ENCODE measurements around the gene PKD1L1. TPM values are rescaled to one million over a fixed set of nuclear protein-coding genes. Genes with fewer than 3 reads are reported as not detected.

Gene PKD1L1
- polyA plus RNA-seq, 1 donor (not counting 4 experiments of a cell fraction or from before 2014, with no cell fraction given), result 0.04 TPM

GRCh38 chr7:47799524-47799923, 148.7 kb downstream of the PKD1L1 start:
- H3K9ac ChIP-seq (ENCODE audit: control insufficient read depth, extremely low read depth, insufficient read depth, low read length), result no peak overlapping the region
- no peaks in the 10 kb centered on the region for H3K79me2 ChIP-seq (ENCODE audit: control insufficient read depth, insufficient read depth, low read length)
- no peak overlapping the region for H2AFZ ChIP-seq (ENCODE audit: control insufficient read depth, low read length)
- H3K9me3 ChIP-seq (ENCODE audit: control insufficient read depth, low read depth, low read length), result no peaks in the 10 kb centered on the region
- no peaks in the 10 kb centered on the region for H3K9me1 ChIP-seq (ENCODE audit: control insufficient read depth, extremely low read depth, insufficient read depth, low read length)
- TF ChIP-seq EZH2 (IDR thresholded peaks at IDR 0.05; ENCODE audit: low read length) (no peak), CTCF (optimal IDR thresholded peaks at IDR 0.05 in 1 of 3, IDR thresholded peaks at IDR 0.05 in 1 of 3, conservative IDR thresholded peaks at IDR 0.05 in 1 of 3; ENCODE audit: extremely low read depth in 1 of 3, insufficient read depth in 2 of 3, low read length in 3 of 3) (no peak)
- H3K27me3 ChIP-seq (ENCODE audit: control insufficient read depth, extremely low read depth, insufficient read depth, low read length), result no peaks in the 10 kb centered on the region
- no peak for DNase-seq (ENCODE audit: low read depth, low spot score)
- no peaks in the 10 kb centered on the region for H3K36me3 ChIP-seq (ENCODE audit: control insufficient read depth in 2 of 2, extremely low read depth in 1 of 2, insufficient read depth in 2 of 2, low read length in 2 of 2)
- H3K27ac ChIP-seq (ENCODE audit: control insufficient read depth, insufficient read depth, low read length), result no peak overlapping the region
- dilution Hi-C loops (cut with MboI; ENCODE audit: extremely low pct_ligation_motif_present, low sequenced_read_pairs), result no loop called here
- peaks cover 8% of the 10 kb centered on the region for H3K4me1 ChIP-seq (ENCODE audit: control insufficient read depth, extremely low read depth, insufficient read depth, low read length)
- no peak overlapping the region for H3K4me3 ChIP-seq (ENCODE audit: control insufficient read depth in 2 of 3, extremely low read depth in 1 of 3, insufficient read depth in 2 of 3, low read depth in 1 of 3, low read length in 3 of 3)
- no peak for FAIRE-seq
- H4K20me1 ChIP-seq (ENCODE audit: control insufficient read depth, extremely low read depth, insufficient read depth, low read length), result no peaks in the 10 kb centered on the region
- H3K4me2 ChIP-seq (ENCODE audit: control insufficient read depth, extremely low read depth, insufficient read depth, low read depth, low read length), result no peak overlapping the region

- H3K9me1 ChIP-seq (ENCODE audit: control insufficient read depth, extremely low read depth, insufficient read depth, low read length), result no peaks in the 10 kb centered on the region
- peaks cover 5% of the 10 kb centered on the region for H3K4me1 ChIP-seq (ENCODE audit: control insufficient read depth, extremely low read depth, insufficient read depth, low read length)
- H3K27me3 ChIP-seq (ENCODE audit: control insufficient read depth, extremely low read depth, insufficient read depth, low read length), result no peaks in the 10 kb centered on the region
- DNase-seq (ENCODE audit: low read depth, low spot score) (no peak), FAIRE-seq (no peak)
- TF ChIP-seq CTCF (optimal IDR thresholded peaks at IDR 0.05 in 1 of 3, IDR thresholded peaks at IDR 0.05 in 1 of 3, conservative IDR thresholded peaks at IDR 0.05 in 1 of 3; ENCODE audit: extremely low read depth in 1 of 3, insufficient read depth in 2 of 3, low read length in 3 of 3), result no peak
- no peak for TF ChIP-seq EZH2 (IDR thresholded peaks at IDR 0.05; ENCODE audit: low read length)
- H2AFZ ChIP-seq (ENCODE audit: control insufficient read depth, low read length), result no peak overlapping the region
- H3K27ac ChIP-seq (ENCODE audit: control insufficient read depth, insufficient read depth, low read length), result no peak overlapping the region
- no peak overlapping the region for H3K4me3 ChIP-seq (ENCODE audit: control insufficient read depth in 2 of 3, extremely low read depth in 1 of 3, insufficient read depth in 2 of 3, low read depth in 1 of 3, low read length in 3 of 3)
- H4K20me1 ChIP-seq (ENCODE audit: control insufficient read depth, extremely low read depth, insufficient read depth, low read length), result no peaks in the 10 kb centered on the region
- no peaks in the 10 kb centered on the region for H3K79me2 ChIP-seq (ENCODE audit: control insufficient read depth, insufficient read depth, low read length)
- no peak overlapping the region for H3K4me2 ChIP-seq (ENCODE audit: control insufficient read depth, extremely low read depth, insufficient read depth, low read depth, low read length)
- no peak overlapping the region for H3K9ac ChIP-seq (ENCODE audit: control insufficient read depth, extremely low read depth, insufficient read depth, low read length)
- no peaks in the 10 kb centered on the region for H3K36me3 ChIP-seq (ENCODE audit: control insufficient read depth in 2 of 2, extremely low read depth in 1 of 2, insufficient read depth in 2 of 2, low read length in 2 of 2)
- dilution Hi-C loops (cut with MboI; ENCODE audit: extremely low pct_ligation_motif_present, low sequenced_read_pairs), result no loop called here
- no peaks in the 10 kb centered on the region for H3K9me3 ChIP-seq (ENCODE audit: control insufficient read depth, low read depth, low read length)
Measured at GRCh38 chr7:47796347-47796746, 151.9 kb downstream of the PKD1L1 start.
